Right cardiac atrium (tissue), 5 donors: ENCODE measurements around the gene IGHMBP2. TPM values are rescaled to one million over a fixed set of nuclear protein-coding genes. Genes with fewer than 3 reads are reported as not detected.

ENCODE experiments used
- ATAC-seq, 2 donors: fragments of 200-7000 bp; cut with Tn5 transposase; one replicate each; pipeline versions ENCODE4 v1.8.0 to v1.9.1; 2020; ENCODE audit warnings: moderate library complexity in 2 of 2, mild to moderate bottlenecking in 1 of 2
- DNase-seq, 3 donors: peaks; one replicate each; pipeline ENCODE4 v3.0.0-alpha.2; 2020
- H3K27ac ChIP-seq: one replicate; pipeline ENCODE4 v1.5.1; 2013; ENCODE audit warnings: mild to moderate bottlenecking, low read length, control low read depth, moderate library complexity
- H3K27me3 ChIP-seq: one replicate; pipeline ENCODE4 v1.6.1; 2013; ENCODE audit not compliant: control insufficient read depth, insufficient read depth
- H3K4me1 ChIP-seq: one replicate; pipeline ENCODE4 v1.6.1; 2013; ENCODE audit warnings: low read length; ENCODE audit not compliant: control insufficient read depth, insufficient read depth
- H3K4me3 ChIP-seq: one replicate; pipeline ENCODE4 v1.5.1; 2013; ENCODE audit warnings: low read length, control low read depth
- H3K9me3 ChIP-seq: one replicate; pipeline ENCODE4 v1.6.1; 2013; ENCODE audit warnings: low read length; ENCODE audit not compliant: control insufficient read depth
- WGBS: extraction: QIAGEN DNeasy Blood & Tissue Kit; methylation state at CpG from one replicate; pipeline ENCODE4 v1.1.7; 2013; 5-methylcytosine and 5-hydroxymethylcytosine counted together
- intact Hi-C, 4 donors: fragments of 100-400 bp; cut with DNase I; formaldehyde crosslinking; loops; one replicate each; pipeline versions ENCODE4 v1.11.0 to v1.14.0; 2022 to 2023
- polyA plus RNA-seq: library from polyadenylated mRNA; stranded (reverse); fragments of 200-250 nt; gene quantifications from one replicate; pipeline ENCODE4 v1.2.3, GENCODE V29; 2013
- total RNA-seq, 4 donors: library from RNA; stranded (reverse); fragmentation: NEBNext Ultra II Directional; extraction: Animal tissue kit (Norgen Biotek cat#: 25700); gene quantifications; one replicate each; pipeline ENCODE4 v1.2.1, GENCODE V29; 2021
- donor health status: healthy with polysubstance abuse.
- donor health status: DM: no; HTN: yes; CAD: no.
- donor health status: DM: no; HTN: no; CAD: no.
- donor health status: DM: no; HTN: yes; CAD: no; lungs with severe emphysema.
- donor health status: DM: yes; HTN: yes; CAD: no.

IGHMBP2 gene
- total and polyA plus RNA-seq, 5 donors, result 10.4 to 12.7 (median 11.4) TPM

GRCh38 chr11:68936358-68936636 is 32.6 kb downstream of the IGHMBP2 start:
- Histone ChIP-seq H3K27ac (no peak overlapping the region), H3K4me3 (no peak overlapping the region), H3K4me1 (no peaks in the 10 kb centered on the region), H3K9me3 (no peaks in the 10 kb centered on the region), H3K27me3 (no peaks in the 10 kb centered on the region)
- 94% methylated on average over 10 of the region's 10 CpGs for WGBS
- ATAC-seq (no peak), DNase-seq (no peak)
- intact Hi-C loops, result no loop called here

- DNase-seq (no peak), ATAC-seq (no peak)
- H3K4me1 ChIP-seq, result no peaks in the 10 kb centered on the region
- no peaks in the 10 kb centered on the region for H3K27me3 ChIP-seq
- no peaks in the 10 kb centered on the region for H3K9me3 ChIP-seq
- intact Hi-C loops, result no loop called here
- H3K27ac ChIP-seq, result no peak overlapping the region
- H3K4me3 ChIP-seq, result no peak overlapping the region
- 92% methylated on average over 29 of the region's 29 CpGs for WGBS
These were observed 33.3 kb downstream of the IGHMBP2 start for GRCh38 chr11:68936676-68937620.

DNA sequence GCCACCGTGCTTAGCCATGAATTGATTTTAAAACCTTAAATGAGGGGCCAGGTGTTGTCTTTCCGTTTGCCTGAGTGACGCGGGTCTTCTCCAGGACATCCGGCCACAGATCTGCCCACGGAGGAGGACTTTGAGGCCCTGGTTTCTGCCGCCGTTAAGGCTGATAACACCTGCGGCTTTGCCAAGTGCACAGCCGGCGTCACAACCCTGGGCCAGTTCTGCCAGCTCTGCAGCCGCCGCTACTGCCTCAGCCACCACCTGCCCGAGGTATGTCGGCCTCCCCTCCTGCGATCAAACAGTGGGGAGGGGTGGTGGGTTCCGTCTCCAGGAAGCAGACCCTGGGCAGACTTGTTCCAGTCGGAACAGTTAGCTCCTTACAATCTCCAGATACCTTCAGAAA is 34.4 kb downstream of the IGHMBP2 start:
- Histone ChIP-seq H3K9me3 (no peaks in the 10 kb centered on the region), H3K4me1 (no peaks in the 10 kb centered on the region), H3K4me3 (no peak overlapping the region), H3K27me3 (no peaks in the 10 kb centered on the region), H3K27ac (no peak overlapping the region)
- DNase-seq (peak in 1 of 3 donors; percentile 27), ATAC-seq (no peak)
- intact Hi-C loops, result no loop called here
- WGBS, result 87% methylated on average over 18 of the region's 18 CpGs

- DNase-seq (peak in 2 of 3 donors; percentile 38 to 49), ATAC-seq (no peak)
- Histone ChIP-seq H3K4me3 (no peak overlapping the region), H3K27me3 (no peaks in the 10 kb centered on the region), H3K9me3 (no peaks in the 10 kb centered on the region), H3K4me1 (no peaks in the 10 kb centered on the region), H3K27ac (no peak overlapping the region)
- intact Hi-C loops, result no loop called here
- 83% methylated on average over 17 of the region's 17 CpGs for WGBS
These were observed 35.3 kb downstream of the IGHMBP2 start for GRCh38 chr11:68938816-68939582.

DNA sequence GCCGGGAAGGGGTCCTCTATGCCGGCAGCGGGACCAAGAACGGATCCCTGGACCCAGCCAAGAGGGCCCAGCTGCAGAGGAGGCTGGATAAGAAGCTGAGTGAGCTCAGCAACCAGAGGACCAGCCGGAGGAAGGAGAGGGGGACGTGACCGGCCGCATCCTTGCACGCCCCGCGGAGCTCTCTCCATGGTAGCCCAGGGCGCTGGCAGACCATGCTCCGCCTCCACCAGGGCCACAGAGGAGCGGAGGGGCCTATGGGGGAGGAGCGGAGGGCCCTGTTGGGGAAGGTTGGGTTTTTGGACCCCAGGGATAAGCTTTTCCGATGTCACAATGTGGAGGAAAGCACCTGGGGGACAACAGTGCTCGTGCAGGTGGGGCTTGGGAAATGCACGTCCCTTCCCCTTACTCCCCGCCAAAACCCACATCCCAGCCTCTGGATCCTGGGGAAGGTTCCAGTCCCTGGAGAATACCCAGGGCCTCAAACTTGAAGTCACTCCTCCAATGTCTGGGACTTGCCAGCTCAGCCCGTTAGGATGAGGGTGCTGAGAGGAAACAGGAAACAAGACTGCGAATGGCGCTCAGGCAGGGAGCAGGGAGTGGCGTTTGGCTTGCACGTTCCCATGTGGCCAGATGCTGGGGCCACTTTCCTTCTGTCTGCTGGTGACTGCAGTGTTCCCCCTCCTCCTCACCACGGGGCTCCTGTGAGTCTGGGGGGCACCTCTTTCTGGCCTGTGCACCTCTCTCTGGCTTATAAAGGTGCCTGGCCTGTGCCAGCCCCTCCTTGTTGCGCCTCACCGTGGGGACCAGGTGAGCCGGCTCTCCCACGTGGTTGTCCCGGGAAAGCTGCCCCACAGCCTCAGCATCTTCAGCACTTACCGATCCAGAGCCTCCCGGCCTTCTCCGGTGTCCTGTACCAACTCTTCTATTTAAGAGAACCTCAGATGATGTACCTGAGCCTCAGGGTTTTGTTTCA is 36.2 kb downstream of the IGHMBP2 start:
- Histone ChIP-seq H3K4me1 (no peaks in the 10 kb centered on the region), H3K27ac (no peak overlapping the region), H3K9me3 (no peaks in the 10 kb centered on the region), H3K4me3 (no peak overlapping the region), H3K27me3 (no peaks in the 10 kb centered on the region)
- ATAC-seq, result no peak
- peak in 1 of 3 donors; percentile 35 for DNase-seq
- intact Hi-C loops, result loop anchor here in 1 of 4 donors (10.0 kb wide), 1 partner anchor 75 kb away; the partner anchor contains the start of gene MRGPRF
- 83% methylated on average over 33 of the region's 33 CpGs for WGBS

GRCh38 chr11:68940651-68941323 is 37.1 kb downstream of the IGHMBP2 start:
- WGBS, result 90% methylated on average over 20 of the region's 20 CpGs
- no peaks in the 10 kb centered on the region for H3K4me1 ChIP-seq
- no peak overlapping the region for H3K27ac ChIP-seq
- no peak overlapping the region for H3K4me3 ChIP-seq
- intact Hi-C loops, result loop anchor here in 1 of 4 donors (10.0 kb wide), 1 partner anchor 74 kb away; the partner anchor contains the start of gene MRGPRF
- no peaks in the 10 kb centered on the region for H3K27me3 ChIP-seq
- ATAC-seq, result no peak
- peak in 1 of 3 donors; percentile 19 for DNase-seq
- no peaks in the 10 kb centered on the region for H3K9me3 ChIP-seq

DNA sequence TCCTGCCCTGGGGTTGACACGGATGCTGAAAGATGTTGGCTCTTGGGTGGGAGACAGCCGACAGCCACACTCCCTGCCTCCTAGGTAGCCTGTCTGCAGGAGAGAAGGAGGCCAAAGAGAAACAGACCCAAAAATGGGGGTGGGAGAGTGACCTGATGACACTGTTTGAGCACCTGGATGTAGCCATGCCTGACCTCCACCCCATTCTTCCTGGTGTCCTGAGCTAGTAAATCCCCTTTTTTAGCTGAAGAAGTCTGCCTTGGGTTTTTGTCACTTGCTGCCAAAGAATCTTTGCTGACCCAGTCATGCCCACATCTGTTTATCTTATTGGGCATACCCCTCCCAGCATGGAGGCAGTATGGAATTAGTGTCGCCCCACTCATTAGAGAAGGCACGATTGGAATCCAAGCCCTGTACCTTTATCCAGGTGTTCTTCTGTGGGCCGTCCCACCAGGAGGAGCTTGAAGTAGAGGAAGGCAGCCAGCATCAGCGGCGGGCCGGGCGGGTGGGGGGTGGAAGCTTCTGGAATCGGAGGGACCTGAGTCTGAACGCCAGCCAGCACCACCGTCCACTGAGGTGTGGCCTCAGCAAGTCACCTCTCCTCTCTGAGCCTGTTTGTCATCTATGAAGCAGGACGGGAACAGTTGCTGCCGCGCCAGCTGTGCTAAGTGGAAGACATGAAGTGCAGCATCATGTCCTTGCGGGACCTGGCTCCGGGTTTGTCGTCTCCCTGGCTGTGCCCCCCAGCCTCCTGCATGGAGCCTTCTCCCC is 37.8 kb downstream of the IGHMBP2 start:
- H3K4me3 ChIP-seq, result no peak overlapping the region
- H3K27me3 ChIP-seq, result no peaks in the 10 kb centered on the region
- no peaks in the 10 kb centered on the region for H3K4me1 ChIP-seq
- no peak overlapping the region for H3K27ac ChIP-seq
- no peaks in the 10 kb centered on the region for H3K9me3 ChIP-seq
- DNase-seq, result peak in 1 of 3 donors; percentile 33
- intact Hi-C loops, result loop anchor here in 1 of 4 donors (10.0 kb wide), 1 partner anchor 73 kb away; the partner anchor contains the start of gene MRGPRF
- WGBS, result 87% methylated on average over 18 of the region's 18 CpGs
- no peak for ATAC-seq

- 73% methylated on average over 11 of the region's 11 CpGs for WGBS
- ATAC-seq (no peak), DNase-seq (peak in 1 of 3 donors; percentile 33)
- Histone ChIP-seq H3K9me3 (no peaks in the 10 kb centered on the region), H3K4me1 (no peaks in the 10 kb centered on the region), H3K27me3 (no peaks in the 10 kb centered on the region), H3K4me3 (no peak overlapping the region), H3K27ac (no peak overlapping the region)
- intact Hi-C loops, result loop anchor here in 1 of 4 donors (10.0 kb wide), 1 partner anchor 73 kb away; the partner anchor contains the start of gene MRGPRF
These were observed 38.5 kb downstream of the IGHMBP2 start for GRCh38 chr11:68942095-68942620.

- no peaks in the 10 kb centered on the region for H3K27me3 ChIP-seq
- intact Hi-C loops, result loop anchor here in 1 of 4 donors (10.0 kb wide), 1 partner anchor 72 kb away; the partner anchor contains the start of gene MRGPRF
- WGBS, result 67% methylated on average over 9 of the region's 9 CpGs
- ATAC-seq (peak; percentile 30 to 53), DNase-seq (peak in 1 of 3 donors; percentile 42)
- H3K9me3 ChIP-seq, result no peaks in the 10 kb centered on the region
- H3K27ac ChIP-seq, result no peak overlapping the region
- no peaks in the 10 kb centered on the region for H3K4me1 ChIP-seq
- no peak overlapping the region for H3K4me3 ChIP-seq
These were observed 39.1 kb downstream of the IGHMBP2 start for GRCh38 chr11:68942751-68943271.
